K562 (cell line): ENCODE results near the gene NLRC3. TPM values are rescaled to one million over a fixed set of nuclear protein-coding genes. Genes with fewer than 3 reads are reported as not detected.

Source experiments
- ATAC-seq: fragments of 200-7000 bp; cut with Tn5 transposase; 3 replicates; pipeline ENCODE4 v1.9.1; 2020; ENCODE audit warnings: moderate library complexity
- BruUV-seq: library from RNA; stranded (reverse); fragments of 400-500 nt; replicated peaks from 2 replicates; lab custom pipeline; 2021; lab: Mats Ljungman, UMichigan
- CTCF ChIA-PET: fragments of 300-600 bp; formaldehyde crosslinking; extraction: SDS; loops from one replicate; lab custom pipeline; 2021; ENCODE audit warnings: low intra/inter-chr PET ratio; lab: Yijun Ruan, JAX
- POLR2A ChIA-PET: fragments of 300-600, 350-650 bp; sonication (Branson Sonifier 250); formaldehyde crosslinking; extraction: SDS; loops from one replicate; lab custom pipeline; 2021; ENCODE audit warnings: antibody characterized with exemption, inconsistent platforms; lab: Yijun Ruan, JAX
- DNase-seq, 4 experiments: peaks; one replicate each; pipeline versions ENCODE4 v3.0.0 to v3.0.0-alpha.2; 2011 to 2018; ENCODE audit warnings: low spot score in 3 of 4, mixed read lengths in 3 of 4; ENCODE audit errors: extremely low read depth in 1 of 4
- FAIRE-seq: peaks from 2 replicates; lab custom pipeline; 2011; peaks lifted over from hg19 to GRCh38; lab: Jason Lieb, UNC
- H2AFZ ChIP-seq: 2 replicates; pipeline ENCODE4 v1.6.0; 2011; ENCODE audit warnings: low read depth, low read length, control low read depth, inconsistent platforms
- H3K27ac ChIP-seq: fragments of 200-600 bp; 3 replicates; pipeline ENCODE4 v1.8.0; 2011; ENCODE audit warnings: low read depth, mild to moderate bottlenecking, control low read depth, inconsistent platforms, low read length, moderate library complexity, mixed read lengths; ENCODE audit errors: extremely low read depth
- H3K27me3 ChIP-seq, 2 experiments: fragments of 300-600 bp in 1 of 2; 2 replicates in 1 of 2; 3 replicates in 1 of 2; pipeline versions ENCODE4 v1.6.0 to v1.8.0; 2011; ENCODE audit warnings: inconsistent platforms in 2 of 2, low read length in 2 of 2, mild to moderate bottlenecking in 1 of 2, mixed read lengths in 1 of 2, moderate library complexity in 1 of 2; ENCODE audit not compliant: control insufficient read depth in 2 of 2, insufficient read depth in 2 of 2
- H3K36me3 ChIP-seq: fragments of 300-600 bp; 3 replicates; pipeline ENCODE4 v1.8.0; 2011; ENCODE audit warnings: mild to moderate bottlenecking, low read length, inconsistent platforms; ENCODE audit not compliant: control insufficient read depth, insufficient read depth
- H3K4me1 ChIP-seq, 2 experiments: fragments of 200-600 bp in 1 of 2; replicated peaks in 1 of 2; 2 replicates in 1 of 2; 3 replicates in 1 of 2; pipeline versions ENCODE4 v1.5.1 to v1.8.0; 2011; ENCODE audit warnings: inconsistent platforms in 2 of 2, low read length in 2 of 2, mild to moderate bottlenecking in 1 of 2, mixed read lengths in 1 of 2, moderate library complexity in 1 of 2; ENCODE audit not compliant: control insufficient read depth in 2 of 2, insufficient read depth in 2 of 2
- H3K4me2 ChIP-seq: 2 replicates; pipeline ENCODE4 v1.6.1; 2011; ENCODE audit warnings: low read length, control low read depth, inconsistent platforms, mixed read lengths; ENCODE audit not compliant: insufficient read depth
- H3K4me3 ChIP-seq: fragments of 200-600 bp; sonication (generic), shearing (Covaris generic); 2 replicates; pipeline ENCODE4 v1.5.1; 2016; ENCODE audit warnings: control low read depth, inconsistent platforms
- H3K79me2 ChIP-seq: fragments of 200-600 bp; 3 replicates; pipeline ENCODE4 v1.8.0; 2011; ENCODE audit warnings: low read length, inconsistent platforms; ENCODE audit not compliant: control insufficient read depth, insufficient read depth
- H3K9ac ChIP-seq, 2 experiments: 2 replicates each; pipeline versions ENCODE4 v1.6.0 to v1.6.1; 2011; ENCODE audit warnings: low read depth in 2 of 2, low read length in 2 of 2, control low read depth in 1 of 2, inconsistent platforms in 1 of 2, mild to moderate bottlenecking in 1 of 2, mixed read lengths in 1 of 2; ENCODE audit not compliant: insufficient read depth in 1 of 2
- H3K9me1 ChIP-seq: one replicate; pipeline ENCODE4 v1.6.0; 2011; ENCODE audit warnings: inconsistent platforms, mild to moderate bottlenecking, low read length, moderate library complexity; ENCODE audit not compliant: control insufficient read depth, insufficient read depth
- H3K9me3 ChIP-seq: replicated peaks from 2 replicates; pipeline ENCODE4 v1.5.1; 2011; ENCODE audit warnings: low read depth, low read length, inconsistent platforms; ENCODE audit not compliant: control insufficient read depth, insufficient read depth
- H4K20me1 ChIP-seq: replicated peaks from 2 replicates; pipeline ENCODE4 v1.6.1; 2011; ENCODE audit warnings: low read length, inconsistent platforms, mixed read lengths; ENCODE audit not compliant: control insufficient read depth, insufficient read depth
- CAMTA2 ChIP-seq: fragments of 250-450 bp; sonication (Bioruptor Pico); conservative IDR thresholded peaks from 2 replicates; pipeline ENCODE4 v1.5.1; 2022
- ILF3 ChIP-seq: fragments of 450-650 bp; IDR thresholded peaks from 2 replicates; pipeline ENCODE4 v1.6.1; 2018; ENCODE audit warnings: antibody characterized with exemption, mild to moderate bottlenecking, moderate library complexity, borderline replicate concordance
- IRF2 ChIP-seq: sonication (generic); formaldehyde crosslinking; IDR thresholded peaks from 2 replicates; pipeline ENCODE4 v1.8.1; 2022; ENCODE audit warnings: mild to moderate bottlenecking, missing genetic modification reagents
- KDM5B ChIP-seq: fragments of 200-600 bp; sonication (generic); IDR thresholded peaks from 2 replicates; pipeline ENCODE4 v1.6.1; 2012; ENCODE audit warnings: low read depth, mild to moderate bottlenecking, moderate library complexity, low read length, control low read depth, inconsistent platforms; ENCODE audit not compliant: insufficient replicate concordance
- RNF2 ChIP-seq: sonication (generic); IDR thresholded peaks from 2 replicates; pipeline ENCODE4 v1.6.1; 2016
- SMARCA5 ChIP-seq: fragments of 450-650 bp; IDR thresholded peaks from 2 replicates; pipeline ENCODE4 v1.6.1; 2016
- TCFL5 ChIP-seq: fragments of 250-450 bp; sonication (Bioruptor Pico); conservative IDR thresholded peaks from 2 replicates; pipeline ENCODE4 v1.6.1; 2021; ENCODE audit warnings: mild to moderate bottlenecking, moderate library complexity, matching md5 sums
- ZBTB2 ChIP-seq: fragments of 450-650 bp; IDR thresholded peaks from 2 replicates; pipeline ENCODE4 v1.6.1; 2016; ENCODE audit warnings: antibody characterized with exemption
- ZNF239 ChIP-seq: fragments of 250-450 bp; sonication (Bioruptor Pico); IDR thresholded peaks from 2 replicates; pipeline ENCODE4 v1.4.0; 2020; ENCODE audit warnings: mild to moderate bottlenecking
- ZNF347 ChIP-seq: fragments of 450-650 bp; formaldehyde crosslinking; IDR thresholded peaks from 2 replicates; pipeline ENCODE4 v1.4.0; 2020; ENCODE audit warnings: low read depth, mild to moderate bottlenecking, moderate library complexity
- WGBS: fragments of 100-300 bp; shearing (Covaris generic); methylation state at CpG from one replicate; pipeline ENCODE4 v1.1.6; 2016; ENCODE audit warnings: low coverage, mixed read lengths; ENCODE audit not compliant: insufficient coverage; ENCODE audit errors: missing lambda C conversion rate; 5-methylcytosine and 5-hydroxymethylcytosine counted together
- in situ Hi-C: fragments of 300-500 bp; cut with MboI; formaldehyde crosslinking; loops from 4 replicates; pipeline ENCODE4 v1.15.0; 2018; ENCODE audit warnings: inconsistent platforms, mixed read lengths
- intact Hi-C: fragments of 100-400 bp; cut with micrococcal nuclease; formaldehyde crosslinking; loops from 2 replicates; pipeline ENCODE4 v1.14.2; 2022
- polyA plus RNA-seq, 8 experiments: library from polyadenylated mRNA; depleted of rRNA in 4 of 8; stranded (reverse) in 5 of 8; unstranded in 3 of 8; fragments of >200 nt; fragmentation: Nextera tagmentation in 2 of 8; fragmentation: Illumina TruSeq in 1 of 8; extraction: Ambion mirVana in 2 of 8; extraction: Trizol in 1 of 8; gene quantifications; 2 replicates each; pipeline versions ENCODE4 v1.2.1 to v1.2.3, GENCODE V29; 2011 to 2014; ENCODE audit warnings: inconsistent platforms in 1 of 8, missing spikeins in 1 of 8
- total RNA-seq, 7 experiments: library from RNA; depleted of rRNA in 6 of 7; stranded (reverse); fragments of >200 nt in 6 of 7; fragmentation: Illumina TruSeq in 2 of 7; extraction: Trizol in 2 of 7; gene quantifications; 2 replicates each; pipeline versions ENCODE4 v1.2.1 to v1.2.3, GENCODE V29; 2011 to 2021; ENCODE audit warnings: low replicate concordance in 1 of 7
- TF ChIP-seq, protein P1 (sequence below): fragments of 250-450 bp; sonication (Bioruptor Pico); IDR thresholded peaks from 2 replicates; pipeline ENCODE4 v1.4.0; 2020; ENCODE audit warnings: mild to moderate bottlenecking, moderate library complexity
- TF ChIP-seq, protein P2 (sequence below): fragments of 200-800 bp; sonication (Bioruptor generic); IDR thresholded peaks from 2 replicates; pipeline ENCODE4 v1.6.1; 2016; ENCODE audit warnings: missing genetic modification characterization, missing compliant biosample characterization

NLRC3 gene
- total and polyA plus RNA-seq, 9 of the 15 experiments (the other 6 are each of a cell fraction or from before 2014, with no cell fraction given): 0.03 to 0.13 (median 0.03) TPM; not detected in 4

DNA sequence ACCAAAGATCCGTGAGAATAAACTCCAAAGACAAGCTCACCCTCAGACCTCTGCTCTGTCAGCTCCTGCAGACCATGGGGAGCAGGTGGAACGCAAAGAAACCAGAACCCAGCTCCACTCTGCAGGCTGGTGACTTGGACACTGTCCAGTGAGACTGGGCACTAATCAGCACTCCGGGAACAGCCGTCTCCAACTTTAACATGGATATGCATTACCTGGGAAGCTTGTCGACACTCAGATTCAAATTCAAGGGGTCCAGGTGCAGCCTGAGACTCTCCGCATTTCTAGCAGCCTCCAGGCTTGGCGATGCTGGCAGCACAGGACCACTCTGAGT lies 25.1 kb upstream of the NLRC3 start:
- Histone ChIP-seq H3K4me3 (no peak overlapping the region), H3K9me1 (no peaks in the 10 kb centered on the region), H4K20me1 (no peaks in the 10 kb centered on the region), H3K27me3 (no peaks in the 10 kb centered on the region), H3K9ac (no peak overlapping the region), H3K27ac (no peak overlapping the region), H3K9me3 (peaks cover 6% of the 10 kb centered on the region), H2AFZ (no peak overlapping the region), H3K4me1 (no peaks in the 10 kb centered on the region; a peak in 1 of 5 replicates), H3K79me2 (no peaks in the 10 kb centered on the region), H3K4me2 (no peak overlapping the region), H3K36me3 (peaks cover 25% of the 10 kb centered on the region; the same call in 2 of the 3 replicates)
- no peak for ATAC-seq
- no TSS peak for BruUV-seq
- no peak for FAIRE-seq
- DNase-seq: no peak
- TF ChIP-seq, protein P1, sequence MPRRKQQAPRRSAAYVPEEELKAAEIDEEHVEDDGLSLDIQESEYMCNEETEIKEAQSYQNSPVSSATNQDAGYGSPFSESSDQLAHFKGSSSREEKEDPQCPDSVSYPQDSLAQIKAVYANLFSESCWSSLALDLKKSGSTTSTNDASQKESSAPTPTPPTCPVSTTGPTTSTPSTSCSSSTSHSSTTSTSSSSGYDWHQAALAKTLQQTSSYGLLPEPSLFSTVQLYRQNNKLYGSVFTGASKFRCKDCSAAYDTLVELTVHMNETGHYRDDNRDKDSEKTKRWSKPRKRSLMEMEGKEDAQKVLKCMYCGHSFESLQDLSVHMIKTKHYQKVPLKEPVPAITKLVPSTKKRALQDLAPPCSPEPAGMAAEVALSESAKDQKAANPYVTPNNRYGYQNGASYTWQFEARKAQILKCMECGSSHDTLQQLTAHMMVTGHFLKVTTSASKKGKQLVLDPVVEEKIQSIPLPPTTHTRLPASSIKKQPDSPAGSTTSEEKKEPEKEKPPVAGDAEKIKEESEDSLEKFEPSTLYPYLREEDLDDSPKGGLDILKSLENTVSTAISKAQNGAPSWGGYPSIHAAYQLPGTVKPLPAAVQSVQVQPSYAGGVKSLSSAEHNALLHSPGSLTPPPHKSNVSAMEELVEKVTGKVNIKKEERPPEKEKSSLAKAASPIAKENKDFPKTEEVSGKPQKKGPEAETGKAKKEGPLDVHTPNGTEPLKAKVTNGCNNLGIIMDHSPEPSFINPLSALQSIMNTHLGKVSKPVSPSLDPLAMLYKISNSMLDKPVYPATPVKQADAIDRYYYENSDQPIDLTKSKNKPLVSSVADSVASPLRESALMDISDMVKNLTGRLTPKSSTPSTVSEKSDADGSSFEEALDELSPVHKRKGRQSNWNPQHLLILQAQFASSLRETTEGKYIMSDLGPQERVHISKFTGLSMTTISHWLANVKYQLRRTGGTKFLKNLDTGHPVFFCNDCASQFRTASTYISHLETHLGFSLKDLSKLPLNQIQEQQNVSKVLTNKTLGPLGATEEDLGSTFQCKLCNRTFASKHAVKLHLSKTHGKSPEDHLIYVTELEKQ: no peak
- TF ChIP-seq, protein P2, sequence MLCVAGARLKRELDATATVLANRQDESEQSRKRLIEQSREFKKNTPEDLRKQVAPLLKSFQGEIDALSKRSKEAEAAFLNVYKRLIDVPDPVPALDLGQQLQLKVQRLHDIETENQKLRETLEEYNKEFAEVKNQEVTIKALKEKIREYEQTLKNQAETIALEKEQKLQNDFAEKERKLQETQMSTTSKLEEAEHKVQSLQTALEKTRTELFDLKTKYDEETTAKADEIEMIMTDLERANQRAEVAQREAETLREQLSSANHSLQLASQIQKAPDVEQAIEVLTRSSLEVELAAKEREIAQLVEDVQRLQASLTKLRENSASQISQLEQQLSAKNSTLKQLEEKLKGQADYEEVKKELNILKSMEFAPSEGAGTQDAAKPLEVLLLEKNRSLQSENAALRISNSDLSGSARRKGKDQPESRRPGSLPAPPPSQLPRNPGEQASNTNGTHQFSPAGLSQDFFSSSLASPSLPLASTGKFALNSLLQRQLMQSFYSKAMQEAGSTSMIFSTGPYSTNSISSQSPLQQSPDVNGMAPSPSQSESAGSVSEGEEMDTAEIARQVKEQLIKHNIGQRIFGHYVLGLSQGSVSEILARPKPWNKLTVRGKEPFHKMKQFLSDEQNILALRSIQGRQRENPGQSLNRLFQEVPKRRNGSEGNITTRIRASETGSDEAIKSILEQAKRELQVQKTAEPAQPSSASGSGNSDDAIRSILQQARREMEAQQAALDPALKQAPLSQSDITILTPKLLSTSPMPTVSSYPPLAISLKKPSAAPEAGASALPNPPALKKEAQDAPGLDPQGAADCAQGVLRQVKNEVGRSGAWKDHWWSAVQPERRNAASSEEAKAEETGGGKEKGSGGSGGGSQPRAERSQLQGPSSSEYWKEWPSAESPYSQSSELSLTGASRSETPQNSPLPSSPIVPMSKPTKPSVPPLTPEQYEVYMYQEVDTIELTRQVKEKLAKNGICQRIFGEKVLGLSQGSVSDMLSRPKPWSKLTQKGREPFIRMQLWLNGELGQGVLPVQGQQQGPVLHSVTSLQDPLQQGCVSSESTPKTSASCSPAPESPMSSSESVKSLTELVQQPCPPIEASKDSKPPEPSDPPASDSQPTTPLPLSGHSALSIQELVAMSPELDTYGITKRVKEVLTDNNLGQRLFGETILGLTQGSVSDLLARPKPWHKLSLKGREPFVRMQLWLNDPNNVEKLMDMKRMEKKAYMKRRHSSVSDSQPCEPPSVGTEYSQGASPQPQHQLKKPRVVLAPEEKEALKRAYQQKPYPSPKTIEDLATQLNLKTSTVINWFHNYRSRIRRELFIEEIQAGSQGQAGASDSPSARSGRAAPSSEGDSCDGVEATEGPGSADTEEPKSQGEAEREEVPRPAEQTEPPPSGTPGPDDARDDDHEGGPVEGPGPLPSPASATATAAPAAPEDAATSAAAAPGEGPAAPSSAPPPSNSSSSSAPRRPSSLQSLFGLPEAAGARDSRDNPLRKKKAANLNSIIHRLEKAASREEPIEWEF: no peak
- TF ChIP-seq RNF2: no peak
- TF ChIP-seq ILF3: no peak
- TF ChIP-seq ZNF239 (CRISPR knock-in tag): no peak
- no peak for TF ChIP-seq KDM5B
- no peak for TF ChIP-seq ZBTB2
- no peak for TF ChIP-seq CAMTA2 (CRISPR knock-in tag)
- TF ChIP-seq ZNF347 (CRISPR knock-in tag): no peak
- TF ChIP-seq TCFL5 (CRISPR knock-in tag): no peak
- TF ChIP-seq IRF2 (CRISPR knock-in tag): no peak
- no peak for TF ChIP-seq SMARCA5
- WGBS: 72% methylated on average over 7 of the region's 7 CpGs
- ChIA-PET POLR2A (interaction anchor here (0.5 kb wide), 1 partner anchor 33 kb away, joined by 3 read pairs; no protein-coding TSS in a partner anchor), CTCF (no interaction called here)
- intact Hi-C loops (no loop called here), in situ Hi-C loops (no loop called here)
